AG09319 (cell line): Measurements from ENCODE around the gene EYA4.
A peak's percentile ranks its signal among the peaks of the same experiment; 100 is the strongest.

Source experiments
- DNase-seq: peaks from one replicate; pipeline ENCODE4 v3.0.0-alpha.2; 2010; ENCODE audit warnings: low read depth; ENCODE audit errors: extremely low read depth
- TF ChIP-seq, protein P1 (sequence below): IDR thresholded peaks from 2 replicates; pipeline ENCODE4 v1.5.1; 2011; ENCODE audit warnings: low read depth, mild to moderate bottlenecking, inconsistent platforms, low read length, moderate library complexity

The EYA4 gene

DNA sequence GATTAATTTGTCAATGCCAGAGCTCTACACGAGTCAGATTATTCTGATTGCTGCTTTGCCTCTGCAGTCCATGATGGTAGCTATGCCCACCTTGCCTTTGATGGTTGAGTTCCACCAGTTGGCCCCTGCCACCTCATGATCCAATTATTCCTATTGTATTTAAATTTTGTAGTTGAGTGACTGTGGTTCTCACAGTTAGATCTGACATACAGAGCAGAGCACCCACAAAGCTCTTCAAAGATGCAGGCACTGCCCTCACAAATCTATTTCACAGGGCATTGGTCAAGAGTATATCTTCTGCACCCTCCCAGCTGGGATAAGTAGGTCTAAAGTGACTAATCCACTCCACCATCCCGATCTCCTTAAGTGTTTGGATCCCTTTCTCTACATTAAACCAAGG lies 318.8 kb downstream of the EYA4 start:
- TF ChIP-seq, protein P1, sequence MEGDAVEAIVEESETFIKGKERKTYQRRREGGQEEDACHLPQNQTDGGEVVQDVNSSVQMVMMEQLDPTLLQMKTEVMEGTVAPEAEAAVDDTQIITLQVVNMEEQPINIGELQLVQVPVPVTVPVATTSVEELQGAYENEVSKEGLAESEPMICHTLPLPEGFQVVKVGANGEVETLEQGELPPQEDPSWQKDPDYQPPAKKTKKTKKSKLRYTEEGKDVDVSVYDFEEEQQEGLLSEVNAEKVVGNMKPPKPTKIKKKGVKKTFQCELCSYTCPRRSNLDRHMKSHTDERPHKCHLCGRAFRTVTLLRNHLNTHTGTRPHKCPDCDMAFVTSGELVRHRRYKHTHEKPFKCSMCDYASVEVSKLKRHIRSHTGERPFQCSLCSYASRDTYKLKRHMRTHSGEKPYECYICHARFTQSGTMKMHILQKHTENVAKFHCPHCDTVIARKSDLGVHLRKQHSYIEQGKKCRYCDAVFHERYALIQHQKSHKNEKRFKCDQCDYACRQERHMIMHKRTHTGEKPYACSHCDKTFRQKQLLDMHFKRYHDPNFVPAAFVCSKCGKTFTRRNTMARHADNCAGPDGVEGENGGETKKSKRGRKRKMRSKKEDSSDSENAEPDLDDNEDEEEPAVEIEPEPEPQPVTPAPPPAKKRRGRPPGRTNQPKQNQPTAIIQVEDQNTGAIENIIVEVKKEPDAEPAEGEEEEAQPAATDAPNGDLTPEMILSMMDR: no peak
- no peak for DNase-seq

GRCh38 chr6:133567636-133568035 lies 326.5 kb downstream of the EYA4 start:
- TF ChIP-seq, protein P1: no peak
- no peak for DNase-seq

DNA sequence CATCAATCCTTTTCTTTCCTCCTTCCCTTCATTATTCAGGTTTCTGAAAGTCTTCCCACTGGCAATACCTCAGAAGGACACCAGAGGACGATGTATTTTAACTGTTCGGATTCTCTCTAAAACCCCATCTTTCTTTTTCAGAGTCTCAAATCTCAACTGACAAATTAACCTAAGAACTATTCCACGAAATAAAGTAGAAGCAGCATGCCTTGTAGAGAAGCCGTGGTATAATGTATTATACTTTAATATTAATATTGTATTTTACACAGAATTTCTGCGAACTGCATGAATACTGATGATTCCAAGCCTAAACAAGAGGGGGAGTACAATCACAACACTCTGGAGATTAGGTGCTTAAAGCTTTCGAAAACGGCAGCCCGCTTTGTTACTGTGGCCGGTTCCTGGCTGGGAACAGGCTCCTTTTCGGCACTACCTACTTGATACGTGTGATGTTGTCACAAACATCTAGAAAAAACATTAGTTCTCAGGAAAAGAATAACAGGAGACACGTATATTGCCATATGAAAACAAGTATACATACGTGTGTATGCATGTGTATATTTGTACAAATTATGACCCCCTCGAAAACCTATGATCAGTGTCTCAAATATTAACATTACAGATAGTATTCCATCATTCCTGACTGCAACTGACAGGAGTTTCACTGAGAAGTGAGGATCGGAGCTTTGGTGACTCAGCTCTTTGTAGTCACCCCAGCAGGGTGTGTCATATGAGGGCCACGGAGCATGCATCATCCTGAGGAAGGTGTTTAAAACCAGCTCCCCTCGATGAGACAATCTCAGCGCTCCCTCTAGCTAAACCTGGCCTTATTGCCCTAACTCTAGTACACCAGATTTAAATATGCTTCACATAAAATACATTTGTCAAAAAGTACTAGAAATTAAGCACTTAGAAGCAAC lies 328.1 kb downstream of the EYA4 start:
- DNase-seq: no peak
- TF ChIP-seq, protein P1: peak; percentile 98

- TF ChIP-seq, protein P1: no peak
These were observed 330.5 kb downstream of the EYA4 start for GRCh38 chr6:133571681-133572080.

DNA sequence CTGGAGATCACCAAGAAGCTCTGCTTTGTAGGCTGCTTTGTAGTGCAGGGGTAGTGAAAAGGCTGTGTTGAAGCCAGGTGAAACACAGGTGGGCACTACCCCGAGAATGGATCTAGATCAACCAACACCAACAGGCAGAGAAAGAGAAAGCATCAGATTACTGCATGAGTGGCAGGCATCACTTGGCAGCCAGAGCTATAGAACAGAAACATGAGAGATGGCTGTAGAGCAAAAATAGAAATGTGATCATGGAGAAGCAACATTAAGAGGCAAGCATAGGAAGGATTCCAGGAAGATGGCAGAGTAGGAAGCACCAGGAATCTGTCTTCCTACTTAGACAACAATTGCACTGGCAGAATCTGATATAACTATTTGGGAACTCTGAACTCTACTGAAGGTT lies 336.7 kb downstream of the EYA4 start:
- TF ChIP-seq, protein P1: no peak
- no peak for DNase-seq

More at GRCh38 chr6:133571681-133572080, 330.5 kb downstream of the EYA4 start:
- no peak for DNase-seq
